Right cardiac atrium (tissue), 5 donors: ENCODE measurements around the gene MYO16. TPM values are rescaled to one million over a fixed set of nuclear protein-coding genes. Genes with fewer than 3 reads are reported as not detected.

Experiments
- ATAC-seq, 2 donors: fragments of 200-7000 bp; cut with Tn5 transposase; one replicate each; pipeline versions ENCODE4 v1.8.0 to v1.9.1; 2020; ENCODE audit warnings: moderate library complexity in 2 of 2, mild to moderate bottlenecking in 1 of 2
- DNase-seq, 3 donors: peaks; one replicate each; pipeline ENCODE4 v3.0.0-alpha.2; 2020
- H3K27ac ChIP-seq: one replicate; pipeline ENCODE4 v1.5.1; 2013; ENCODE audit warnings: mild to moderate bottlenecking, low read length, control low read depth, moderate library complexity
- H3K27me3 ChIP-seq: one replicate; pipeline ENCODE4 v1.6.1; 2013; ENCODE audit not compliant: control insufficient read depth, insufficient read depth
- H3K4me1 ChIP-seq: one replicate; pipeline ENCODE4 v1.6.1; 2013; ENCODE audit warnings: low read length; ENCODE audit not compliant: control insufficient read depth, insufficient read depth
- H3K4me3 ChIP-seq: one replicate; pipeline ENCODE4 v1.5.1; 2013; ENCODE audit warnings: low read length, control low read depth
- H3K9me3 ChIP-seq: one replicate; pipeline ENCODE4 v1.6.1; 2013; ENCODE audit warnings: low read length; ENCODE audit not compliant: control insufficient read depth
- WGBS: extraction: QIAGEN DNeasy Blood & Tissue Kit; methylation state at CpG from one replicate; pipeline ENCODE4 v1.1.7; 2013; 5-methylcytosine and 5-hydroxymethylcytosine counted together
- intact Hi-C, 4 donors: fragments of 100-400 bp; cut with DNase I; formaldehyde crosslinking; loops; one replicate each; pipeline versions ENCODE4 v1.11.0 to v1.14.0; 2022 to 2023
- polyA plus RNA-seq: library from polyadenylated mRNA; stranded (reverse); fragments of 200-250 nt; gene quantifications from one replicate; pipeline ENCODE4 v1.2.3, GENCODE V29; 2013
- total RNA-seq, 4 donors: library from RNA; stranded (reverse); fragmentation: NEBNext Ultra II Directional; extraction: Animal tissue kit (Norgen Biotek cat#: 25700); gene quantifications; one replicate each; pipeline ENCODE4 v1.2.1, GENCODE V29; 2021
- donor health status: healthy with polysubstance abuse.
- donor health status: DM: no; HTN: yes; CAD: no.
- donor health status: DM: no; HTN: no; CAD: no.
- donor health status: DM: no; HTN: yes; CAD: no; lungs with severe emphysema.
- donor health status: DM: yes; HTN: yes; CAD: no.

Gene MYO16
- total and polyA plus RNA-seq, 5 donors, result 0.82 to 5.9 (median 1.6) TPM

- DNase-seq (no peak), ATAC-seq (no peak)
- Histone ChIP-seq H3K27me3 (no peaks in the 10 kb centered on the region), H3K4me1 (no peaks in the 10 kb centered on the region), H3K4me3 (no peak overlapping the region), H3K9me3 (no peaks in the 10 kb centered on the region), H3K27ac (no peak overlapping the region)
- intact Hi-C loops, result no loop called here
- WGBS, result 80% methylated on average over 3 of the region's 3 CpGs
Observed at GRCh38 chr13:109220631-109221030, 591.2 kb downstream of the MYO16 start.

GRCh38 chr13:109224033-109224432 lies 594.6 kb downstream of the MYO16 start:
- Histone ChIP-seq H3K27ac (no peak overlapping the region), H3K4me1 (no peaks in the 10 kb centered on the region), H3K27me3 (no peaks in the 10 kb centered on the region), H3K4me3 (no peak overlapping the region), H3K9me3 (no peaks in the 10 kb centered on the region)
- no peak for ATAC-seq
- 60% methylated on average over 4 of the region's 4 CpGs for WGBS
- intact Hi-C loops, result no loop called here
- no peak for DNase-seq

- no peaks in the 10 kb centered on the region for H3K4me1 ChIP-seq
- H3K9me3 ChIP-seq, result no peaks in the 10 kb centered on the region
- 78% methylated on average over 1 of the region's 1 CpG for WGBS
- ATAC-seq (no peak), DNase-seq (no peak)
- no peak overlapping the region for H3K4me3 ChIP-seq
- intact Hi-C loops, result no loop called here
- no peak overlapping the region for H3K27ac ChIP-seq
- no peaks in the 10 kb centered on the region for H3K27me3 ChIP-seq
Observed at GRCh38 chr13:109226631-109227030, 597.2 kb downstream of the MYO16 start.

GRCh38 chr13:109227344-109227940 lies 598.0 kb downstream of the MYO16 start:
- peak overlapping the region; percentile 42 for H3K27ac ChIP-seq
- H3K4me1 ChIP-seq, result no peaks in the 10 kb centered on the region
- intact Hi-C loops, result no loop called here
- 64% methylated on average over 5 of the region's 5 CpGs for WGBS
- ATAC-seq (no peak), DNase-seq (no peak)
- H3K9me3 ChIP-seq, result no peaks in the 10 kb centered on the region
- no peak overlapping the region for H3K4me3 ChIP-seq
- H3K27me3 ChIP-seq, result no peaks in the 10 kb centered on the region

GRCh38 chr13:109228211-109228610 lies 598.8 kb downstream of the MYO16 start:
- no peaks in the 10 kb centered on the region for H3K27me3 ChIP-seq

GRCh38 chr13:109231888-109232287 lies 602.5 kb downstream of the MYO16 start:
- Histone ChIP-seq H3K4me3 (no peak overlapping the region), H3K27ac (no peak overlapping the region), H3K9me3 (no peaks in the 10 kb centered on the region), H3K4me1 (no peaks in the 10 kb centered on the region), H3K27me3 (no peaks in the 10 kb centered on the region)
- no peak for DNase-seq
- intact Hi-C loops, result no loop called here
- 92% methylated on average over 1 of the region's 1 CpG for WGBS
- ATAC-seq, result no peak

More at GRCh38 chr13:109228211-109228610, 598.8 kb downstream of the MYO16 start:
- Histone ChIP-seq H3K4me1 (no peaks in the 10 kb centered on the region), H3K9me3 (no peaks in the 10 kb centered on the region), H3K27ac (no peak overlapping the region), H3K4me3 (no peak overlapping the region)
- no peak for DNase-seq
- ATAC-seq, result no peak
- intact Hi-C loops, result no loop called here
- WGBS, result 88% methylated on average over 3 of the region's 3 CpGs

- Histone ChIP-seq H3K27ac (no peak overlapping the region), H3K9me3 (no peaks in the 10 kb centered on the region), H3K27me3 (no peaks in the 10 kb centered on the region), H3K4me3 (no peak overlapping the region), H3K4me1 (no peaks in the 10 kb centered on the region)
- DNase-seq, result no peak
- ATAC-seq, result no peak
- WGBS, result 87% methylated on average over 5 of the region's 5 CpGs
- intact Hi-C loops, result no loop called here
Observed at GRCh38 chr13:109233293-109233692, 603.9 kb downstream of the MYO16 start.

- no peaks in the 10 kb centered on the region for H3K4me1 ChIP-seq
- WGBS, result 65% methylated on average over 6 of the region's 6 CpGs
- no peak for DNase-seq
- no peak overlapping the region for H3K27ac ChIP-seq
- intact Hi-C loops, result no loop called here
- ATAC-seq, result peak in 1 of 2 donors; percentile 24
- H3K4me3 ChIP-seq, result no peak overlapping the region
- no peaks in the 10 kb centered on the region for H3K9me3 ChIP-seq
- no peaks in the 10 kb centered on the region for H3K27me3 ChIP-seq
Observed at GRCh38 chr13:109235901-109236300, 606.5 kb downstream of the MYO16 start.

GRCh38 chr13:109241160-109241559 lies 611.7 kb downstream of the MYO16 start:
- WGBS, result 53% methylated on average over 2 of the region's 2 CpGs
- Histone ChIP-seq H3K9me3 (no peaks in the 10 kb centered on the region), H3K27ac (no peak overlapping the region), H3K4me1 (no peaks in the 10 kb centered on the region), H3K4me3 (no peak overlapping the region), H3K27me3 (no peaks in the 10 kb centered on the region)
- DNase-seq, result no peak
- intact Hi-C loops, result no loop called here
- peak in 1 of 2 donors; percentile 39 for ATAC-seq

GRCh38 chr13:109243311-109243951 lies 614.0 kb downstream of the MYO16 start:
- 12% methylated on average over 9 of the region's 9 CpGs for WGBS
- intact Hi-C loops, result no loop called here
- Histone ChIP-seq H3K27ac (peak overlapping the region; percentile 88), H3K4me1 (no peaks in the 10 kb centered on the region), H3K27me3 (no peaks in the 10 kb centered on the region), H3K9me3 (no peaks in the 10 kb centered on the region), H3K4me3 (no peak overlapping the region)
- DNase-seq, result no peak
- ATAC-seq, result peak; percentile 93

- Histone ChIP-seq H3K4me3 (no peak overlapping the region), H3K4me1 (no peaks in the 10 kb centered on the region), H3K27ac (peak overlapping the region; percentile 30), H3K9me3 (no peaks in the 10 kb centered on the region), H3K27me3 (no peaks in the 10 kb centered on the region)
- WGBS, result 88% methylated on average over 7 of the region's 7 CpGs
- intact Hi-C loops, result no loop called here
- DNase-seq (no peak), ATAC-seq (no peak)
Observed at GRCh38 chr13:109244566-109244965, 615.2 kb downstream of the MYO16 start.
